Measurements from ENCODE around the gene UBR4. TPM values are rescaled to one million over a fixed set of nuclear protein-coding genes. Genes with fewer than 3 reads are reported as not detected.

UBR4 gene
- total RNA-seq, 1 donor from 2014 or later, result 156 TPM

- DNase-seq (ENCODE audit: low spot score), result no peak
- H3K27me3 Mint-ChIP-seq (ENCODE audit: low read depth), result peaks cover 13% of the 10 kb centered on the region
- no peak overlapping the region for H3K27ac Mint-ChIP-seq
- no peaks in the 10 kb centered on the region for H3K4me1 Mint-ChIP-seq (ENCODE audit: low read depth)
- H3K36me3 Mint-ChIP-seq (ENCODE audit: low read depth), result no peaks in the 10 kb centered on the region
- H3K4me3 Mint-ChIP-seq (ENCODE audit: low read depth), result no peak overlapping the region
- intact Hi-C loops (cut with micrococcal nuclease), result no loop called here
- no peaks in the 10 kb centered on the region for H3K9me3 Mint-ChIP-seq
Observed at GRCh38 chr1:19033515-19033839, 176.6 kb downstream of the UBR4 start.

- no peak for DNase-seq (ENCODE audit: low spot score)
- H3K27me3 Mint-ChIP-seq (ENCODE audit: low read depth), result peaks cover 13% of the 10 kb centered on the region
- no peak overlapping the region for H3K27ac Mint-ChIP-seq
- H3K9me3 Mint-ChIP-seq, result no peaks in the 10 kb centered on the region
- no peaks in the 10 kb centered on the region for H3K4me1 Mint-ChIP-seq (ENCODE audit: low read depth)
- no peaks in the 10 kb centered on the region for H3K36me3 Mint-ChIP-seq (ENCODE audit: low read depth)
- intact Hi-C loops (cut with micrococcal nuclease), result no loop called here
- H3K4me3 Mint-ChIP-seq (ENCODE audit: low read depth), result no peak overlapping the region
Observed at GRCh38 chr1:19032701-19033514, 177.2 kb downstream of the UBR4 start.

- H3K27me3 Mint-ChIP-seq (ENCODE audit: low read depth), result peaks cover 13% of the 10 kb centered on the region
- intact Hi-C loops (cut with micrococcal nuclease), result no loop called here
- no peaks in the 10 kb centered on the region for H3K9me3 Mint-ChIP-seq
Observed at GRCh38 chr1:19032413-19032695, 177.7 kb downstream of the UBR4 start.

GRCh38 chr1:19029191-19030085 is 180.6 kb downstream of the UBR4 start:
- H3K27ac Mint-ChIP-seq, result no peak overlapping the region
- intact Hi-C loops (cut with micrococcal nuclease), result no loop called here
- no peaks in the 10 kb centered on the region for H3K4me1 Mint-ChIP-seq (ENCODE audit: low read depth)
- no peaks in the 10 kb centered on the region for H3K36me3 Mint-ChIP-seq (ENCODE audit: low read depth)
- peaks cover 12% of the 10 kb centered on the region for H3K27me3 Mint-ChIP-seq (ENCODE audit: low read depth)
- peaks cover 3% of the 10 kb centered on the region for H3K9me3 Mint-ChIP-seq
- H3K4me3 Mint-ChIP-seq (ENCODE audit: low read depth), result no peak overlapping the region
- DNase-seq (ENCODE audit: low spot score), result no peak

More at GRCh38 chr1:19032413-19032695, 177.7 kb downstream of the UBR4 start:
- no peaks in the 10 kb centered on the region for H3K36me3 Mint-ChIP-seq (ENCODE audit: low read depth)
- DNase-seq (ENCODE audit: low spot score), result no peak
- H3K27ac Mint-ChIP-seq, result no peak overlapping the region
- H3K4me3 Mint-ChIP-seq (ENCODE audit: low read depth), result no peak overlapping the region
- H3K4me1 Mint-ChIP-seq (ENCODE audit: low read depth), result no peaks in the 10 kb centered on the region

- DNase-seq (ENCODE audit: low spot score), result no peak
- Mint-ChIP-seq H3K27ac (no peak overlapping the region), H3K4me1 (ENCODE audit: low read depth) (no peaks in the 10 kb centered on the region), H3K36me3 (ENCODE audit: low read depth) (no peaks in the 10 kb centered on the region), H3K9me3 (peaks cover 11% of the 10 kb centered on the region), H3K27me3 (ENCODE audit: low read depth) (peaks cover 12% of the 10 kb centered on the region), H3K4me3 (ENCODE audit: low read depth) (no peak overlapping the region)
- intact Hi-C loops (cut with micrococcal nuclease), result no loop called here
Observed at GRCh38 chr1:19028546-19029129, 181.4 kb downstream of the UBR4 start.

- Mint-ChIP-seq H3K9me3 (peaks cover 15% of the 10 kb centered on the region), H3K4me3 (ENCODE audit: low read depth) (no peak overlapping the region), H3K4me1 (ENCODE audit: low read depth) (no peaks in the 10 kb centered on the region), H3K27me3 (ENCODE audit: low read depth) (peaks cover 12% of the 10 kb centered on the region), H3K36me3 (ENCODE audit: low read depth) (no peaks in the 10 kb centered on the region), H3K27ac (no peak overlapping the region)
- DNase-seq (ENCODE audit: low spot score), result no peak
- intact Hi-C loops (cut with micrococcal nuclease), result no loop called here
Observed at GRCh38 chr1:19028110-19028509, 182.0 kb downstream of the UBR4 start.

Other genes with a start within 250 kb of the UBR4 start
- gene EMC1, start 41.3 kb upstream of the UBR4 start, total RNA-seq, result 54.0 and 57.4 TPM in 2 replicates
- 109 and 113 TPM in 2 replicates for gene MRTO4, start 41.5 kb upstream of the UBR4 start, total RNA-seq
- gene AKR7A3, start 78.5 kb upstream of the UBR4 start, total RNA-seq, result 1.4 and 2.1 TPM in 2 replicates
- gene AKR7A2, start 101.9 kb upstream of the UBR4 start, total RNA-seq, result 34.3 and 38.8 TPM in 2 replicates
- 10.6 and 12.1 TPM in 2 replicates for gene SLC66A1, start 102.1 kb upstream of the UBR4 start, total RNA-seq

Data from activated T-helper 2 cell treated with anti-CD3 and anti-CD28 coated beads, Interferon-gamma antibody, Interleukin-2, Interleukin-4, amounts not matched to agents 10 μg/mL and 5 μg/mL and 100 μg/mL, durations not matched to agents 14 hours and 24 hours and 36 hours (primary cell).